ENCODE measurements around the gene LUZP1. TPM values are rescaled to one million over a fixed set of nuclear protein-coding genes. Genes with fewer than 3 reads are reported as not detected.
"Not testable (repeated sequence)": the region's sequence is repeated elsewhere in the genome, so short reads cannot be mapped to it uniquely, and the experiment has no call there.

Gene LUZP1
- total RNA-seq, 1 donor from 2014 or later, result 9.9 TPM

DNA sequence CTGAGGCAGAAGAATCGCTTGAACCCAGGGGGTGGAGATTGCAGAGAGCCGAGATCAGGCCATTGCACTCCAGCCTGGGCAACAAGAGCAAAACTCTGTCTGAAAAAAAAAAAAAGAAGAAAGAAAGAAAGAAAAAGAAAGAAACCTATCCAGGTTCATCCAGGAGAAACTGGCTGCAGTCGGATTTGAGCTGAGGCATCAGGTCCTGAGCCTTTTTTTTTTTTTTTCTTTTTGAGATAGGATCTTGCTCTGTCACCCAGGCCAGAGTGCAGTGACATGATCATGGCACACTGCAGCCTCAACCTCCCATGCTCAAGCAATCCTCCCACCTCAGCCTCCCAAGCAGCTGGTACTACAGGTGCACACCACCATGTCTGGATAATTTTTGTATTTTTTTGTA, 22.5 kb upstream of the LUZP1 start:
- Histone ChIP-seq H3K27ac (ENCODE audit: low read depth, low read length) (no peak overlapping the region), H3K27me3 (ENCODE audit: control insufficient read depth in 3 of 3, insufficient read depth in 3 of 3, low read length in 3 of 3) (peaks cover 3 to 4% (median 3%) of the 10 kb centered on the region in 3 donors), H3K4me1 (ENCODE audit: control insufficient read depth in 3 of 3, insufficient read depth in 3 of 3, low read length in 3 of 3) (no peaks in the 10 kb centered on the region), H3K36me3 (ENCODE audit: control insufficient read depth in 3 of 3, insufficient read depth in 3 of 3, low read length in 3 of 3) (no peaks in the 10 kb centered on the region), H3K9me3 (ENCODE audit: control insufficient read depth in 3 of 3, low read length in 3 of 3) (no peaks in the 10 kb centered on the region), H3K4me3 (ENCODE audit: low read length in 3 of 3) (no peak overlapping the region), H3K9ac (ENCODE audit: low read depth in 1 of 3, low read length in 3 of 3) (no peak overlapping the region)

DNA sequence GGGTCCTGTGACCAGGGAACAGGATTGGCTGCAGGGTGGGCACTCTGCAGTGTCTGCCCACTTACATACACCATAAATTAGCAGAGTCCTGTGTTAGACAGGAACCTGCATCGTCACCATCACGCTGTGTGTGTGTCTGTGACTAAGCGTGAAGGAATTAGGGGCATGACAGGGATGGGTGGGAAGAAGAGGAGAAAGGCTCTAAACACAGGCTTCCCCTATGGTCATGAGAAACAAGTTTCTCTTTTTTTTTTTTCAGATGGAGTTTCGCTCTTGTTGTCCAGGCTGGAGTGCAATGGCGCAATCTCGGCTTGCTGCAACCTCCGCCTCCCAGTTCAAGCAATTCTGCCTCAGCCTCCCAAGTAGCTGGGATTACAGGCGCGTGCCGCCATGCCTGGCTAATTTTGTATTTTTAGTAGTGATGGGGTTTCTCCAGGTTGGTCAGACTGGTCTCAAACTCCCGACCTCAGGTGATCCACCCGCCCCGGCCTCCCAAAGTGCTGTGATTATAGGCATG, 20.3 kb upstream of the LUZP1 start:
- H3K9me3 ChIP-seq (ENCODE audit: control insufficient read depth in 3 of 3, low read length in 3 of 3); H3K9ac ChIP-seq (ENCODE audit: low read depth in 1 of 3, low read length in 3 of 3); H3K4me3 ChIP-seq (ENCODE audit: low read length in 3 of 3); H3K27me3 ChIP-seq (ENCODE audit: control insufficient read depth in 3 of 3, insufficient read depth in 3 of 3, low read length in 3 of 3); H3K27ac ChIP-seq (ENCODE audit: low read depth, low read length); H3K4me1 ChIP-seq (ENCODE audit: control insufficient read depth in 3 of 3, insufficient read depth in 3 of 3, low read length in 3 of 3); H3K36me3 ChIP-seq (ENCODE audit: control insufficient read depth in 3 of 3, insufficient read depth in 3 of 3, low read length in 3 of 3): not testable (repeated sequence)

DNA sequence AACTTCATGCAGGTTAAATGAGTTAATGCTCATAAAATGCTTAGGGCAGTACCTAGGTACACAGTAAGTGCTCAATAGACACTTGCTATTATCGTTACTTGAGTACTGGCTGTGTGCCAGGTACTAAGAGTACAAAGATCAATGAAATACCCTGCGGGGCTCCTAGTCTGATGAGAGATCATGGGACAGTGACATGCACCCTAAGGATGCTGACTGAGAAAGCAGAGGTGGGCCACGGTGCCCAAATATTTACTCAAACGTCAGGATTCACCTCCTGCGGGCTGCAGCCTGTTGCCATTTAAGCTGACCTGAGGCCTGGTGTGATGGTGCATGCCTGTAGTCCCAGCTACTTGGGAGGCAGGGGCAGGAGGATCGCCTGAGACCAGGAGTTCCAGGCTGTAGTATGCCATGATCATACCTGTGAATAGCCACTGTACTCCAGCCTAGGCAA, 19.8 kb upstream of the LUZP1 start:
- Histone ChIP-seq H3K27me3 (ENCODE audit: control insufficient read depth in 3 of 3, insufficient read depth in 3 of 3, low read length in 3 of 3) (no peaks in the 10 kb centered on the region), H3K27ac (ENCODE audit: low read depth, low read length) (no peak overlapping the region), H3K4me1 (ENCODE audit: control insufficient read depth in 3 of 3, insufficient read depth in 3 of 3, low read length in 3 of 3) (peaks cover 0 to 5% (median 3%) of the 10 kb centered on the region in 3 donors), H3K4me3 (ENCODE audit: low read length in 3 of 3) (no peak overlapping the region), H3K9me3 (ENCODE audit: control insufficient read depth in 3 of 3, low read length in 3 of 3) (no peaks in the 10 kb centered on the region), H3K9ac (ENCODE audit: low read depth in 1 of 3, low read length in 3 of 3) (no peak overlapping the region), H3K36me3 (ENCODE audit: control insufficient read depth in 3 of 3, insufficient read depth in 3 of 3, low read length in 3 of 3) (no peaks in the 10 kb centered on the region)

DNA sequence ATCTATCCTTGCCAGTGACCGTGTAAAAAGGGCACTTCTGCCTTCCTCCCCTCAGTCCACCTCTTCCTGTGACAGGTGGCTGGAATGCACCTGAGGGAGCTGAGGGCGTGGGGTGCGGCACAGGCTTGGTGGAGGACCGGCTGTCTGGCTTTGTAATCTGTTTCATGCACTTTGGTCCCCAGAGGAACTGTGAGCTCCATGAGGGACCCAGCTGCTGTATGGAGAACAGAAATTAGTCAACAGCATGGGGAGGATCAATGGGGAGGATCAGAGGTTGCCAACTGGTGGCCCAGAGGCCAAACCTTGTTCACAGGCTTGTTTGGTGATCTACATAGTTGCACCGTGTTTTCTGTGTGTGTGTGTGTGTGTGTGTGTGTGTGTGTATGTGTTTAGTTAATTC, 19.0 kb upstream of the LUZP1 start:
- Histone ChIP-seq H3K4me3 (ENCODE audit: low read length in 3 of 3) (no peak overlapping the region), H3K27me3 (ENCODE audit: control insufficient read depth in 3 of 3, insufficient read depth in 3 of 3, low read length in 3 of 3) (no peaks in the 10 kb centered on the region), H3K9me3 (ENCODE audit: control insufficient read depth in 3 of 3, low read length in 3 of 3) (no peaks in the 10 kb centered on the region), H3K9ac (ENCODE audit: low read depth in 1 of 3, low read length in 3 of 3) (no peak overlapping the region), H3K27ac (ENCODE audit: low read depth, low read length) (no peak overlapping the region), H3K4me1 (ENCODE audit: control insufficient read depth in 3 of 3, insufficient read depth in 3 of 3, low read length in 3 of 3) (peaks cover 0 to 5% (median 3%) of the 10 kb centered on the region in 3 donors), H3K36me3 (ENCODE audit: control insufficient read depth in 3 of 3, insufficient read depth in 3 of 3, low read length in 3 of 3) (no peaks in the 10 kb centered on the region)

DNA sequence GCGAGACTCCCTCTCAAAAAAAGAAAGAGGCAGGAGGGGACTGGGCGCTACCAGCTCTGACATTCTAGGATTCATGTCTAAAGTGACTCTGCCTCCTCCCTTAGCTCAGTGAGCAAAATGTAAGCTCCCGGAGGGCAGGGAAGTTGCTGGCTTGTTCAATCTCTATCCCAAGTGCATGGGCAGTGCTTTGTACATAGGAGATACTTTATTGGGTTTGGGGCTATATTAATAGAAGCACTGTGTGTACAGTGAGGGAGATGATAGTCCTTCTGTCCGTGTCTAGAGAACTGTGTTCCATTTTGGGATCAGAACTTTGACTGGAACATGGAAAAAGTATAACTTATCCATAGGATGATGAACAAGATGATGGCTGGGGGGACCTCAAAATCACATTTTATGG, 16.7 kb upstream of the LUZP1 start:
- Histone ChIP-seq H3K4me1 (ENCODE audit: control insufficient read depth in 3 of 3, insufficient read depth in 3 of 3, low read length in 3 of 3) (peaks cover 0 to 5% (median 3%) of the 10 kb centered on the region in 3 donors), H3K27me3 (ENCODE audit: control insufficient read depth in 3 of 3, insufficient read depth in 3 of 3, low read length in 3 of 3) (no peaks in the 10 kb centered on the region), H3K4me3 (ENCODE audit: low read length in 3 of 3) (no peak overlapping the region), H3K9me3 (ENCODE audit: control insufficient read depth in 3 of 3, low read length in 3 of 3) (no peaks in the 10 kb centered on the region), H3K36me3 (ENCODE audit: control insufficient read depth in 3 of 3, insufficient read depth in 3 of 3, low read length in 3 of 3) (no peaks in the 10 kb centered on the region), H3K27ac (ENCODE audit: low read depth, low read length) (no peak overlapping the region), H3K9ac (ENCODE audit: low read depth in 1 of 3, low read length in 3 of 3) (no peak overlapping the region)

DNA sequence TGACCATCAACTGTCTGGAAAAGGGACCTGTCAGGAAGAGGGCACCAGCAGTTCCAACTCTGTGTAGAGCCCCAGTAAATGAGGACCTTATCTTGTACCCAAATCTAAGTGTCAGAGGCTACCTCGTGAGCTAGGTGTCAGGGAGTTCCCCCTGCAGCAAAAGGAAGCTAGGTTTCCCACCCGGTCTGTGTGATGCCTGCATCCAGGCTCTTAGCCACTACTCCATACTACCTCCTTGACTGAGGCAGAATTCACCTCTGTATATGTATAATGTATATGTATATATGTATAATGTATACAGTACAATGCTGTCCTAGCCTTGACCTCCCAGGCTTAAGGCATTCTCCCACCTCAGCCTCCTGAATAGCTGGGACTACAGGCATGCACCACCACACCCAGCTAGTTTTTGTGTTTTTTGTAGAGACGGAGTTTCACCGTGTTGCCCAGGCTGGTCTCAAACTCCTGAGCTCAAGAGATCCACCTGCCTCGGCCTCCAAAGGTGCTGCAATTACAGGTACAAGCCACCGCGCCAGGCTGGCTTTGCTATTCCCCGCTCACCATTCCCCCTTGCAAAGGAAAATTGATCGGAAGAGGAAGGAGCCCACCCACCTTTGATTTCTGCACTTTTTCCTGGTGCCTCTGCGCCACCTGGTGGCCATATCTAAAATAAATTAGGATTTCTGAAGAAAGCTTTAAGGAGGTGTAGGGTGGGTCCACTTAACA, 15.7 kb upstream of the LUZP1 start:
- no peaks in the 10 kb centered on the region for H3K27me3 ChIP-seq (ENCODE audit: control insufficient read depth in 3 of 3, insufficient read depth in 3 of 3, low read length in 3 of 3)
- H3K36me3 ChIP-seq (ENCODE audit: control insufficient read depth in 3 of 3, insufficient read depth in 3 of 3, low read length in 3 of 3), result no peaks in the 10 kb centered on the region
- H3K4me3 ChIP-seq (ENCODE audit: low read length in 3 of 3), result peak overlapping the region; percentile 53 to 71 (median 67)
- H3K9me3 ChIP-seq (ENCODE audit: control insufficient read depth in 3 of 3, low read length in 3 of 3), result no peaks in the 10 kb centered on the region
- H3K4me1 ChIP-seq (ENCODE audit: control insufficient read depth in 3 of 3, insufficient read depth in 3 of 3, low read length in 3 of 3), result peaks cover 0 to 5% (median 3%) of the 10 kb centered on the region in 3 donors
- no peak overlapping the region for H3K27ac ChIP-seq (ENCODE audit: low read depth, low read length)
- no peak overlapping the region for H3K9ac ChIP-seq (ENCODE audit: low read depth in 1 of 3, low read length in 3 of 3)

DNA sequence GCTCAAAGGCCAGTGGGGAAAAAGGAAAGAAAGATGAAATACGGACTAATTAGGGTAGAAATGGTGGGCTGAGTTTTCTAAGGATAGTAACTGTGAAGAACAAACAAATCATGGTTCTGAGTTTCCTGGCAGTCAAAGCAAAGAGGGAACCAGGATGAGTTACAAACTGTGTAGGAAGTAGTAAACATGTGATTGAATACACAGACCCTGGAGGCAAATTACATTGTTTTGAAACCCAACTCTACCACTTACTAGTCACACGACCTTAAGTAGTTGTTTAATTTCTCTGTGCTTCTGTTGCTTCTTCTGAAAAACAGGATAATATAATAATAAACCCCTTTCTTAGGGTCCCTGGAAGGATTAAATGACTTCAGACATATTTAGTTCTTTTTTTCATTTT, 11.2 kb upstream of the LUZP1 start:
- H3K4me1 ChIP-seq (ENCODE audit: control insufficient read depth in 3 of 3, insufficient read depth in 3 of 3, low read length in 3 of 3), result peaks cover 9 to 12% (median 11%) of the 10 kb centered on the region in 3 donors
- no peaks in the 10 kb centered on the region for H3K9me3 ChIP-seq (ENCODE audit: control insufficient read depth in 3 of 3, low read length in 3 of 3)
- no peak overlapping the region for H3K9ac ChIP-seq (ENCODE audit: low read depth in 1 of 3, low read length in 3 of 3)
- no peak overlapping the region for H3K4me3 ChIP-seq (ENCODE audit: low read length in 3 of 3)
- H3K36me3 ChIP-seq (ENCODE audit: control insufficient read depth in 3 of 3, insufficient read depth in 3 of 3, low read length in 3 of 3), result no peaks in the 10 kb centered on the region
- no peak overlapping the region for H3K27ac ChIP-seq (ENCODE audit: low read depth, low read length)
- H3K27me3 ChIP-seq (ENCODE audit: control insufficient read depth in 3 of 3, insufficient read depth in 3 of 3, low read length in 3 of 3), result peaks cover 0 to 4% (median 0%) of the 10 kb centered on the region in 3 donors

- Histone ChIP-seq H3K27ac (ENCODE audit: low read depth, low read length) (no peak overlapping the region), H3K36me3 (ENCODE audit: control insufficient read depth in 3 of 3, insufficient read depth in 3 of 3, low read length in 3 of 3) (no peaks in the 10 kb centered on the region), H3K27me3 (ENCODE audit: control insufficient read depth in 3 of 3, insufficient read depth in 3 of 3, low read length in 3 of 3) (peaks cover 0 to 4% (median 0%) of the 10 kb centered on the region in 3 donors), H3K4me3 (ENCODE audit: low read length in 3 of 3) (no peak overlapping the region), H3K9me3 (ENCODE audit: control insufficient read depth in 3 of 3, low read length in 3 of 3) (no peaks in the 10 kb centered on the region), H3K4me1 (ENCODE audit: control insufficient read depth in 3 of 3, insufficient read depth in 3 of 3, low read length in 3 of 3) (peaks cover 6 to 12% (median 6%) of the 10 kb centered on the region in 3 donors), H3K9ac (ENCODE audit: low read depth in 1 of 3, low read length in 3 of 3) (no peak overlapping the region)
Measured at GRCh38 chr1:23178950-23179349, 10.3 kb upstream of the LUZP1 start.

GRCh38 chr1:23178414-23178813, 9.8 kb upstream of the LUZP1 start:
- H3K27ac ChIP-seq (ENCODE audit: low read depth, low read length), result peak overlapping the region; percentile 70
- H3K4me3 ChIP-seq (ENCODE audit: low read length in 3 of 3), result peak overlapping the region in 1 of 3 donors; percentile 78
- no peaks in the 10 kb centered on the region for H3K9me3 ChIP-seq (ENCODE audit: control insufficient read depth in 3 of 3, low read length in 3 of 3)
- peaks cover 6 to 12% (median 6%) of the 10 kb centered on the region in 3 donors for H3K4me1 ChIP-seq (ENCODE audit: control insufficient read depth in 3 of 3, insufficient read depth in 3 of 3, low read length in 3 of 3)
- H3K9ac ChIP-seq (ENCODE audit: low read depth in 1 of 3, low read length in 3 of 3), result no peak overlapping the region
- H3K36me3 ChIP-seq (ENCODE audit: control insufficient read depth in 3 of 3, insufficient read depth in 3 of 3, low read length in 3 of 3), result no peaks in the 10 kb centered on the region
- H3K27me3 ChIP-seq (ENCODE audit: control insufficient read depth in 3 of 3, insufficient read depth in 3 of 3, low read length in 3 of 3), result peaks cover 0 to 4% (median 0%) of the 10 kb centered on the region in 3 donors
